HepG2 (cell line): ENCODE measurements around the gene CD300A. TPM values are rescaled to one million over a fixed set of nuclear protein-coding genes. Genes with fewer than 3 reads are reported as not detected.

Experiments
- FOSL2 ChIP-seq: sonication (generic); formaldehyde crosslinking; IDR thresholded peaks from 2 replicates; pipeline ENCODE4 v1.4.0; 2020; ENCODE audit warnings: missing genetic modification reagents
- HHEX ChIP-seq: IDR thresholded peaks from 2 replicates; pipeline ENCODE4 v1.6.1; 2016; ENCODE audit warnings: control low read depth
- HNF4A ChIP-seq: sonication (generic); formaldehyde crosslinking; IDR thresholded peaks from 2 replicates; pipeline ENCODE4 v1.4.0; 2020; ENCODE audit warnings: missing genetic modification reagents
- KLF9 ChIP-seq: IDR thresholded peaks from 2 replicates; pipeline ENCODE4 v1.6.1; 2016; ENCODE audit warnings: low read depth
- MEIS2 ChIP-seq: sonication (generic); formaldehyde crosslinking; IDR thresholded peaks from 2 replicates; pipeline ENCODE4 v1.9.0; 2021; ENCODE audit warnings: mild to moderate bottlenecking, missing genetic modification reagents
- MTF2 ChIP-seq: sonication (generic); formaldehyde crosslinking; IDR thresholded peaks from 2 replicates; pipeline ENCODE4 v1.5.0; 2020; ENCODE audit warnings: missing genetic modification reagents, borderline replicate concordance
- MXI1 ChIP-seq: IDR thresholded peaks from 3 replicates; pipeline ENCODE4 v1.6.1; 2012; ENCODE audit warnings: low read depth, low read length, inconsistent platforms, borderline replicate concordance
- PHB2 ChIP-seq: fragments of 450-650 bp; IDR thresholded peaks from 2 replicates; pipeline ENCODE4 v1.6.1; 2018; ENCODE audit not compliant: partially characterized antibody
- RNF219 ChIP-seq: sonication (generic); formaldehyde crosslinking; IDR thresholded peaks from 2 replicates; pipeline ENCODE4 v1.5.0; 2020; ENCODE audit warnings: mild to moderate bottlenecking, missing genetic modification reagents
- SMAD1 ChIP-seq: sonication (generic); formaldehyde crosslinking; IDR thresholded peaks from 2 replicates; pipeline ENCODE4 v1.4.0; 2020; ENCODE audit warnings: missing genetic modification reagents, low read depth, mild to moderate bottlenecking, borderline replicate concordance
- SP4 ChIP-seq: sonication (generic); formaldehyde crosslinking; IDR thresholded peaks from 2 replicates; pipeline ENCODE4 v1.8.1; 2023; ENCODE audit warnings: mild to moderate bottlenecking, missing genetic modification reagents
- SSRP1 ChIP-seq: IDR thresholded peaks from 2 replicates; pipeline ENCODE4 v1.6.1; 2016; ENCODE audit warnings: control low read depth
- TBX2 ChIP-seq: sonication (generic); formaldehyde crosslinking; IDR thresholded peaks from 2 replicates; pipeline ENCODE4 v1.5.0; 2020; ENCODE audit warnings: missing genetic modification reagents, mild to moderate bottlenecking, borderline replicate concordance
- TP53 ChIP-seq: sonication (generic); formaldehyde crosslinking; conservative IDR thresholded peaks from 2 replicates; pipeline ENCODE4 v1.4.0; 2020; ENCODE audit warnings: missing genetic modification reagents
- ZNF180 ChIP-seq: sonication (generic); formaldehyde crosslinking; IDR thresholded peaks from 2 replicates; pipeline ENCODE4 v1.4.0; 2020; ENCODE audit warnings: low read depth, missing genetic modification reagents, borderline replicate concordance
- ZNF44 ChIP-seq: sonication (generic); formaldehyde crosslinking; IDR thresholded peaks from 2 replicates; pipeline ENCODE4 v1.5.1; 2020; ENCODE audit warnings: mild to moderate bottlenecking, missing genetic modification reagents
- ZNF614 ChIP-seq: IDR thresholded peaks from 2 replicates; pipeline ENCODE4 v1.6.1; 2018; ENCODE audit warnings: missing biosample characterization, missing genetic modification reagents, inconsistent platforms, borderline replicate concordance
- polyA plus RNA-seq, 8 experiments: library from polyadenylated mRNA; depleted of rRNA in 3 of 8; stranded (reverse) in 7 of 8; unstranded in 1 of 8; fragments of >200 nt; fragmentation: Illumina TruSeq in 4 of 8; extraction: Trizol in 4 of 8; gene quantifications; 2 replicates each; pipeline versions ENCODE4 v1.2.1 to v1.2.3, GENCODE V29; 2011 to 2016; ENCODE audit warnings: low read depth in 4 of 8, missing spikeins in 1 of 8, mixed read lengths in 1 of 8; ENCODE audit not compliant: insufficient read depth in 1 of 8
- total RNA-seq, 5 experiments: library from RNA; depleted of rRNA; stranded (reverse); fragments of >200 nt; fragmentation: Illumina TruSeq; extraction: Trizol; gene quantifications; 2 replicates each; pipeline ENCODE4 v1.2.3, GENCODE V29; 2016; ENCODE audit warnings: low read depth in 1 of 5
- TF ChIP-seq, protein P1 (sequence below): sonication (generic); formaldehyde crosslinking; IDR thresholded peaks from 2 replicates; pipeline ENCODE4 v1.4.0; 2020; ENCODE audit warnings: missing genetic modification reagents
- TF ChIP-seq, protein P2 (sequence below): IDR thresholded peaks from 2 replicates; pipeline ENCODE4 v1.6.1; 2016; ENCODE audit warnings: missing biosample characterization, missing genetic modification reagents, low read depth
- TF ChIP-seq, protein P3 (sequence below): sonication (generic); formaldehyde crosslinking; conservative IDR thresholded peaks from 2 replicates; pipeline ENCODE4 v1.4.0; 2020; ENCODE audit warnings: mild to moderate bottlenecking, missing genetic modification reagents, moderate library complexity

CD300A gene
- total and polyA plus RNA-seq, 2 of the 13 experiments (the other 11 are each of a cell fraction or from before 2014, with no cell fraction given), result not detected

DNA sequence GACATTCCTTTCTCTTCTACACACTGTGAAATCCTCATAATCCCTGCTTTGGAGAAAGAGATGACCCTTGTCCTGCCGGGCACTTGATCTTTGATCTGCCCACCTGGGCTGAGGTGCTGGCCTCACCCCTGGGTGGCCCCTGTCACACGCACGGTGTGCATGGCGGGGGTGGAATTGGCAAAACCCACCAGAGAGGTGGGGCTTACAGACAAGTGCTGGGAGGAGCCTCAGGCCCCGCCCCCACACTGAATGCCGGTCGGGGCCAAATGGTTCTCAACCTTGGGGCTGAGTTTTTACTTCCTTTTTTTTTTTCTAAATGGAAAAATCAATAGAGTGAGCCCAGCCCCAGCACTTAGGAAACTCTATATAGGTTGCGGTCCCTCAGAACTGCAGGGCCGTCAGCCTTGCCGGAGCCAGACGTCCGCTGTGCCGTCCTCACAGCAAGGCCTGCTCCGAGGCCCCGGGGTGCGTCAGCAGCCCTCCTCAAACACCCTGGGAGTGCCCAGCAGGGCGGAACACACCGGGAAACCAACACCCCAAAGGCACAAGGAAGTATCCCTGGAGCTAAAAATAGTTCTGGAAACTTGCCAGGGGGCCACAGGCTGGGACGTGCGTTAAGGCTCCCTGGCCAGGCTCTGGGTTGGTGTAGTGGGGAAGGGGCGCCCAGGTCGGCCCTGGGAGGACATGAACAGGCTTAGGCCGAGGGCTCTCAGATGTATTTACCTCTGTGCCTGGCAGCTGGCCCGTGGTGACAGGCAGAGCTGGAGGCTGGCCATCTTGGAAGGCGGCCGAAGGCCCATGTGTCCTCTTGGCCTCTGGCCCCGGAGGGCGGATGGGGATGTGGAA lies 23.5 kb upstream of the CD300A start (continued):
- TF ChIP-seq, protein P1, sequence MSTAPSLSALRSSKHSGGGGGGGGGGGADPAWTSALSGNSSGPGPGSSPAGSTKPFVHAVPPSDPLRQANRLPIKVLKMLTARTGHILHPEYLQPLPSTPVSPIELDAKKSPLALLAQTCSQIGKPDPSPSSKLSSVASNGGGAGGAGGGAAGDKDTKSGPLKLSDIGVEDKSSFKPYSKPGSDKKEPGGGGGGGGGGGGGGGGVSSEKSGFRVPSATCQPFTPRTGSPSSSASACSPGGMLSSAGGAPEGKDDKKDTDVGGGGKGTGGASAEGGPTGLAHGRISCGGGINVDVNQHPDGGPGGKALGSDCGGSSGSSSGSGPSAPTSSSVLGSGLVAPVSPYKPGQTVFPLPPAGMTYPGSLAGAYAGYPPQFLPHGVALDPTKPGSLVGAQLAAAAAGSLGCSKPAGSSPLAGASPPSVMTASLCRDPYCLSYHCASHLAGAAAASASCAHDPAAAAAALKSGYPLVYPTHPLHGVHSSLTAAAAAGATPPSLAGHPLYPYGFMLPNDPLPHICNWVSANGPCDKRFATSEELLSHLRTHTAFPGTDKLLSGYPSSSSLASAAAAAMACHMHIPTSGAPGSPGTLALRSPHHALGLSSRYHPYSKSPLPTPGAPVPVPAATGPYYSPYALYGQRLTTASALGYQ (CRISPR knock-in tag), result peak; percentile 82
- peak; percentile 70 for TF ChIP-seq FOSL2
- peak; percentile 90; the same call in 1 of the 2 replicates for TF ChIP-seq TP53 (CRISPR knock-in tag)
- TF ChIP-seq PHB2, result no peak
- peak; percentile 70 for TF ChIP-seq ZNF614 (CRISPR knock-in tag)
- peak; percentile 85 for TF ChIP-seq SP4 (CRISPR knock-in tag)
- peak; percentile 29; the same call in 1 of the 2 replicates for TF ChIP-seq KLF9 (CRISPR knock-in tag)
- peak; percentile 82; the same call in 1 of the 2 replicates for TF ChIP-seq SSRP1 (CRISPR knock-in tag)
- no peak for TF ChIP-seq ZNF180
- TF ChIP-seq RNF219, result no peak; the same call in 1 of the 2 replicates
- peak; percentile 80; the same call in 1 of the 3 replicates for TF ChIP-seq MXI1
- peak; percentile 98 for TF ChIP-seq TBX2 (CRISPR knock-in tag)
- 0 out of 2 replicates have a peak, but pooled peaks have one; percentile 43 for TF ChIP-seq MTF2
- TF ChIP-seq, protein P2, sequence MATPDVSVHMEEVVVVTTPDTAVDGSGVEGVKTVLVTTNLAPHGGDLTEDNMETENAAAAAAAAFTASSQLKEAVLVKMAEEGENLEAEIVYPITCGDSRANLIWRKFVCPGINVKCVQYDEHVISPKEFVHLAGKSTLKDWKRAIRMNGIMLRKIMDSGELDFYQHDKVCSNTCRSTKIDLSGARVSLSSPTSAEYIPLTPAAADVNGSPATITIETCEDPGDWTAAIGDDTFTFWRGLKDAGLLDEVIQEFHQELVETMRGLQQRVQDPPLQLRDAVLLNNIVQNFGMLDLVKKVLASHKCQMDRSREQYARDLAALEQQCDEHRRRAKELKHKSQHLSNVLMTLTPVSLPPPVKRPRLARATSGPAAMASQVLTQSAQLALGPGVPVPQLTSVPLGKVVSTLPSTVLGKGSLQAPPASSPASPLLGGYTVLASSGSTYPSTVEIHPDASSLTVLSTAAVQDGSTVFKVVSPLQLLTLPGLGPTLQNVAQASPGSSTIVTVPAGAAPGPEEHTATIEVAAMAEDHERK (CRISPR knock-in tag), result peak; percentile 61
- TF ChIP-seq, protein P3, sequence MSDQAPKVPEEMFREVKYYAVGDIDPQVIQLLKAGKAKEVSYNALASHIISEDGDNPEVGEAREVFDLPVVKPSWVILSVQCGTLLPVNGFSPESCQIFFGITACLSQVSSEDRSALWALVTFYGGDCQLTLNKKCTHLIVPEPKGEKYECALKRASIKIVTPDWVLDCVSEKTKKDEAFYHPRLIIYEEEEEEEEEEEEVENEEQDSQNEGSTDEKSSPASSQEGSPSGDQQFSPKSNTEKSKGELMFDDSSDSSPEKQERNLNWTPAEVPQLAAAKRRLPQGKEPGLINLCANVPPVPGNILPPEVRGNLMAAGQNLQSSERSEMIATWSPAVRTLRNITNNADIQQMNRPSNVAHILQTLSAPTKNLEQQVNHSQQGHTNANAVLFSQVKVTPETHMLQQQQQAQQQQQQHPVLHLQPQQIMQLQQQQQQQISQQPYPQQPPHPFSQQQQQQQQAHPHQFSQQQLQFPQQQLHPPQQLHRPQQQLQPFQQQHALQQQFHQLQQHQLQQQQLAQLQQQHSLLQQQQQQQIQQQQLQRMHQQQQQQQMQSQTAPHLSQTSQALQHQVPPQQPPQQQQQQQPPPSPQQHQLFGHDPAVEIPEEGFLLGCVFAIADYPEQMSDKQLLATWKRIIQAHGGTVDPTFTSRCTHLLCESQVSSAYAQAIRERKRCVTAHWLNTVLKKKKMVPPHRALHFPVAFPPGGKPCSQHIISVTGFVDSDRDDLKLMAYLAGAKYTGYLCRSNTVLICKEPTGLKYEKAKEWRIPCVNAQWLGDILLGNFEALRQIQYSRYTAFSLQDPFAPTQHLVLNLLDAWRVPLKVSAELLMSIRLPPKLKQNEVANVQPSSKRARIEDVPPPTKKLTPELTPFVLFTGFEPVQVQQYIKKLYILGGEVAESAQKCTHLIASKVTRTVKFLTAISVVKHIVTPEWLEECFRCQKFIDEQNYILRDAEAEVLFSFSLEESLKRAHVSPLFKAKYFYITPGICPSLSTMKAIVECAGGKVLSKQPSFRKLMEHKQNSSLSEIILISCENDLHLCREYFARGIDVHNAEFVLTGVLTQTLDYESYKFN, result peak; percentile 99
- peak; percentile 83; the same call in 1 of the 2 replicates for TF ChIP-seq SMAD1 (CRISPR knock-in tag)
- TF ChIP-seq HNF4A, result peak; percentile 100
- TF ChIP-seq MEIS2 (CRISPR knock-in tag), result peak; percentile 91
- TF ChIP-seq HHEX (CRISPR knock-in tag), result 0 out of 2 replicates have a peak, but pooled peaks have one; percentile 55
- peak; percentile 72 for TF ChIP-seq ZNF44 (CRISPR knock-in tag)
